ENCODE results near the gene FRAS1.

DNA sequence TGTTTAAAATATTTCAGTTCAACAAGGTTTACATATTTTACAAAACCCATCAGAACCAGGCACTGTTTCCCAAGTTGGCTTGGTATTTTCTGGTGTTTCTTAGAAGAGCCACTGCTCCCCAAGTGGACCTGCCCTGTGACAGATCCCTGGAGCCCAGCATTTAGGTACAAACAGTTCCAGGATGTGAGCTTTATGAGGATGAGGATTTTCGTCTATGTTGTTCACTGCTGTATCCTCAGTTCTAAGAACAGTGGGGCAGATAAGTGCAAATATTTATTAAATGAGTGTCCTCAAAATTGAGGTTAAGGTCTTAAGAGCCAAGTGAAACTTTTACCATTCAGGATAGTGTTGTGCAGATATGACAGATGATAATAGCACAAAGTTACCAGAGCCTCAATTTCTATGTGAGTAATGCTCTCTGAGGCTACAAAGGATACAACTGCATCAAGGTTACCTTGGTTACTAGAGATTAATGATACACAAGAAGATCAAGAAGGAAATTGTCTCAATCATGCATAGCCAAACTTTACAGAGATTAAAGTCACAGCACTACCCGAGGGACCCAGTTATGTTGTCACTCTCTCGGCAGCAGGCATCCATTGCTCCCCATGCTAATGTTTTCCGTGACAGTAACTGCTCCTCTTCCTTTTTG lies 531.9 kb downstream of the FRAS1 start:
- TF ChIP-seq POLR2A (IDR thresholded peaks at IDR 0.05), result no peak
- TF ChIP-seq CTCF (IDR thresholded peaks at IDR 0.05), result no peak

Measured in right lobe of liver (tissue), 4 donors.